ENCODE results near the gene TLK1.

TLK1 gene

DNA sequence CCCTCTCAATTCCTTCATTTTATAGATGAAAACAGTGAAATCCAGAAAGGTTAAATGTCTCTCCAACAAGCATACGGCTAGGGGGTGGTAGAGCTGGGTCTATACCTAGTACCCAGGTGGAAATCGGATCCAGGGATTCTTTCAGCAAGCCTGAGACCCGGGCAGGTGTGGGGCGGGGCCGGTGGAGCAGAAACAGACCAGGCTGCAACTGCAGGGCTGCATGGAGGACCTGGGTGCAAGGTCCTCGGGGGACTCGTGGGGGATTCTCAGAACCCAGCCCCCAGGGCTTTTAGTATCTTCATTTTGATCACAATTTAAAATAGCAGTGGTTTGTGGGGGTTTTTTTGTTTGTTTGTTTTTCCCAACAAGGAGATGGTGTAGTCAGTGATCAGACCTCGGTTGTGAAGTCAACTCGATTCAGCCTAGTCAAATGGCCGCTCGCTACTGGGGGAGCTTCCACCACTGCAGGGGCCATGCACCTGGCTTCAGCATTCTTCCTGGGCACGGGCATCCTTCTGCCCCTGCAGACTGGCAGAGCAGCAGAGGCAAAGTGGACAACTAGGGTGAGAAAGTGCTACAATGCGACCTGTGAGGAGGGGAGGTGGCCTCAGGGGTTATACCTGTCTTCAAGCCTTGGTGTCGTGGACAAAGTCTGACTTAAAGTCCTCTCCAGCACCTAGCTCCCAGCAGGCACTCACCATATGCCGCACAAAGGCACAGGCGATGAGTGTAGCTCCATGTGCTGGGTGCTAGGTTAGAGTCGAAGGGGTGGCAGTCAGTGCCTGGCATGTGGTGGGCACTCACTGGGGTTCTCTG is 185.4 kb downstream of the TLK1 start:
- no peaks in the 10 kb centered on the region for H3K9me3 ChIP-seq
- DNase-seq: no peak

DNA sequence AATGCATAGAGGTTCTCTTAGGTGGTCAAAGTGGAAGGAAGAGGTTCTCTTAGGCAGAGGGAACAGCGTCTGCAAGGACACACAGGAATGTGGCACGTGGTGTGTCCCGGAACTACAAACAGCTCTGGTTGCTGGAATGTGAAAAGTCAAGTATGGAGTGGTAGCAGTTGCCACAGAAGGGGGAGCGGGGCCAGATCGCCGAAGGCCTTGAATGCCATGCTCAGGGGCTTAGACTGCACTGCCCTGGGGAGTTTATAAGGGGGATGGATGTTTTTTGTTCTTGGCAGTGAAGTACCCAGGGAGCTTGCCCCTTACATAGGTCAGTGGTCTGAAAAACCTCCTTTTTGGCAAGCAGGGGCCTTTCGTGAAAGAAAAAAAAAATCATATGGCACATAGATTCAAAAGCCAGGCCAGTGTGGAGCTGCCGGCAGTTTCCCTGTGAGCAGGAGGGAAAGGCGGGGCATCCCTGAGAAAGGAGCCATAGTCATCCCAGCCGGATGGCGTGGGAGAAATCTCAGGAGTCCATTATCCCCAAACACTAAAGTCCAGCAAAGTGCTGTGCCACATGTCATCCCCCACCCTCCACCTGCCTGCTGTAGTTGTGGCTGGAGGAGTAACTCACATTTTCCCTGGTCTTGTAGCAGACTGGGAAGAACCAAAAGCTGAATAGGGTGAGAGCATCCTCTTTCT is 186.2 kb downstream of the TLK1 start:
- H3K4me1 ChIP-seq: no peaks in the 10 kb centered on the region
- TF ChIP-seq, protein P1, sequence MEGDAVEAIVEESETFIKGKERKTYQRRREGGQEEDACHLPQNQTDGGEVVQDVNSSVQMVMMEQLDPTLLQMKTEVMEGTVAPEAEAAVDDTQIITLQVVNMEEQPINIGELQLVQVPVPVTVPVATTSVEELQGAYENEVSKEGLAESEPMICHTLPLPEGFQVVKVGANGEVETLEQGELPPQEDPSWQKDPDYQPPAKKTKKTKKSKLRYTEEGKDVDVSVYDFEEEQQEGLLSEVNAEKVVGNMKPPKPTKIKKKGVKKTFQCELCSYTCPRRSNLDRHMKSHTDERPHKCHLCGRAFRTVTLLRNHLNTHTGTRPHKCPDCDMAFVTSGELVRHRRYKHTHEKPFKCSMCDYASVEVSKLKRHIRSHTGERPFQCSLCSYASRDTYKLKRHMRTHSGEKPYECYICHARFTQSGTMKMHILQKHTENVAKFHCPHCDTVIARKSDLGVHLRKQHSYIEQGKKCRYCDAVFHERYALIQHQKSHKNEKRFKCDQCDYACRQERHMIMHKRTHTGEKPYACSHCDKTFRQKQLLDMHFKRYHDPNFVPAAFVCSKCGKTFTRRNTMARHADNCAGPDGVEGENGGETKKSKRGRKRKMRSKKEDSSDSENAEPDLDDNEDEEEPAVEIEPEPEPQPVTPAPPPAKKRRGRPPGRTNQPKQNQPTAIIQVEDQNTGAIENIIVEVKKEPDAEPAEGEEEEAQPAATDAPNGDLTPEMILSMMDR (IDR thresholded peaks at IDR 0.05; ENCODE audit: low read depth, low read length): no peak

More for the DNA sequence above, 185.4 kb downstream of the TLK1 start:
- Histone ChIP-seq H3K4me1 (no peaks in the 10 kb centered on the region), H3K36me3 (no peaks in the 10 kb centered on the region), H3K4me3 (ENCODE audit: low read depth, low read length) (no peak overlapping the region), H3K27me3 (no peaks in the 10 kb centered on the region)
- TF ChIP-seq, protein P1 (IDR thresholded peaks at IDR 0.05; ENCODE audit: low read depth, low read length): no peak

DNA sequence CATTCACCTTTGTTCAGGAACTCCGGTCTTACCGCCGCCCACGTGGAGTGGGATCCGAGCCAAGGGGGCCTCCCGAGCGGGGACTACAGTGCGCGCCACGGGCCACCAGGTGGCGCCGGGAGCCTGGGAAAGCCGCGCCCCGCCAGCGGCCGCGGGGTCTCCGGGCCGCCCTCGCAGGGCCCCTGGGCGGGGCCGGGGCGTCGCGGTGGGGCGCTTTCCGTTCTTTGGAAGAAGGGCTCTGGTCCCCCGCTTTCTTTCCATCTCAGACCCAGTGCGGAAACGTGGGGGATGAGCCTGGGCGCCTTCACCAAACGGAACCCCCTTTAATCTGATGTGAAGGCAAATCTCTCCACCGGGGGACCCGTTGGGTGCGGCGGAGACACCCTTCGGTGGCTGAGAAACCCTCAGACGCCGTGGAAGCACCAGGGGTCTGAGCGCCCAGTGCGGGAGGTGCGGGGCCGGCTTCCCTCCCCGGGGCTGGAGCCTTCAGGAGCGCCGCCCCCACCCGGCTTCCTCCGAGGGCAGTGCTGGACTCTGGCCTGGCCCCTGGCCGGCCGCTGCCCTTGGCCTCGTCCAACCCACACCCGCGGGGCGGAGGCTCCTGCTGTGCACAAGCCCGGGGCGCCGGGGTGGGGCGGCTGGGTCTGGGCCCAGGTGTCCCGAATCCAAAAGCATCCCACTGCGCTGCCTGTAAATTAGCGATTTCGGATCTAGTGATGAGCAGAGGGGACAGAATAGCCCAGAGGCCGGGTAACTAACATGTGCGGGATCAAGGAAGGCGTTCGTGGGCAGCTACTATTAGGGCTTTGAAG is 187.0 kb downstream of the TLK1 start:
- TF ChIP-seq, protein P1 (IDR thresholded peaks at IDR 0.05; ENCODE audit: low read depth, low read length): peak; percentile 52
- H3K36me3 ChIP-seq: no peaks in the 10 kb centered on the region
- DNase-seq: peak; percentile 77
- H3K4me1 ChIP-seq: no peaks in the 10 kb centered on the region
- H3K9me3 ChIP-seq: no peaks in the 10 kb centered on the region
- peak overlapping the region; percentile 68 for H3K4me3 ChIP-seq (ENCODE audit: low read depth, low read length)
- no peaks in the 10 kb centered on the region for H3K27me3 ChIP-seq

More for the DNA sequence above, 186.2 kb downstream of the TLK1 start:
- H3K9me3 ChIP-seq: no peaks in the 10 kb centered on the region
- no peak for DNase-seq
- H3K27me3 ChIP-seq: no peaks in the 10 kb centered on the region
- peak overlapping the region; percentile 68; the same call in 1 of the 2 replicates for H3K4me3 ChIP-seq (ENCODE audit: low read depth, low read length)
- H3K36me3 ChIP-seq: no peaks in the 10 kb centered on the region

DNA sequence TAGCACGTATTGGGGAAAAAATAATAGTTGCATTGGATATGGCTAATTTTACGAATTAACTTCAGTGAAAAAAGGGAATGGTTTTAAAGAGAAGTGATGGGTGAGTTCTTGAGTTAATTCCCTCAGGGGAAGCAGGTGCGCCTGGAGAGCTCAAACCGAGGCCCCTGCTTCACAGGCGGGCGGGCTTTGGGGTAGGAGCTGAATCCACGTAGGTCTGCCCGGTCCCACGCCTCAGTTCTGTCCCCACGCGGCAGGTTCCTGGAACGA is 187.5 kb downstream of the TLK1 start:
- DNase-seq: no peak
- peak overlapping the region; percentile 41 for H3K4me3 ChIP-seq (ENCODE audit: low read depth, low read length)
- H3K27me3 ChIP-seq: no peaks in the 10 kb centered on the region
- H3K4me1 ChIP-seq: no peaks in the 10 kb centered on the region
- H3K36me3 ChIP-seq: no peaks in the 10 kb centered on the region; the same call in 1 of the 2 replicates
- TF ChIP-seq, protein P1 (IDR thresholded peaks at IDR 0.05; ENCODE audit: low read depth, low read length): no peak
- no peaks in the 10 kb centered on the region for H3K9me3 ChIP-seq

DNA sequence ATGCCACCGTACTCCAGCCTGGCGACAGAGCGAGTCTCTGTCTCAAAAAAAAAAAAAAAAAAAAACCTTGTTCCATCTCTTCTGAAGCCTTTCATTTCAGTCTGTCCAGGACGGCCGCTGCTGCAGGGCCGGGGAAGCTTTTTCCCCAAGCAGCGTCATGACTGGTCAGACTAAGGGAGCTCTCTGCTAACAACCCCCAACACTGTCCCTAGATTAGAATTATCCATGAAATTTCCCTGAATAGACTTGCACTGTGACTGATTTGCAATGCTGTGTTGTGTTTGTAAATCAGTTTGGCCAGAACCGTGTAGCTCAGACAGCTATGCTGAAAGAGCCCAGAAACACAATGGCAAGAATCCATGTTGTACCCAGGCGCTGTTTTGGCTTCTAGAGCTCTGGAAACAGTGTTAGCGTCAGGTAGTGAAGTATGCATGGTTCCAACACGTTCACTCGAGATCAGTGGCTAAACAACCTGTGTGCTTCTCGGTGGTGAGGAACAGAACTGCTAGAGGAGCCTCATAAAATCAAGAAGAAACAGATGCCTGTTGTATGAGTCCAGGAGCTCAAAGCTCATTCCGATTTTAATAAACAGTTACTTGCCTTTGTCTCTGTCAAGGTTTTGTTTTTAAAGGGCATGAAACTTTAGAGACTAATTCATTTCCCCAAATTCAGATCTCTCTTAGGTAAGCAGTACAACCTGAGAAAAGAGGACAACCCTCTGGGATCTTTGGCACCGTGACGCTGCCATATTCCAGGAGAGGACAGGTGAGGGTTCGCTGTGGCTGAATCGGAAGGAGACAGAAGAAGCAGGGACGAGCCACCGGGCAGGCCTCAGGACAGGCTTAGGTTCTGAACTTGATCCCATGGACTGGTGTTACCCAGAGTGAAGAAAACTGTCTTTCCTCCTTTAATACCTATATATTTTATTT is 188.1 kb downstream of the TLK1 start:
- Histone ChIP-seq H3K27me3 (no peaks in the 10 kb centered on the region), H3K4me1 (no peaks in the 10 kb centered on the region), H3K36me3 (no peaks in the 10 kb centered on the region; the same call in 1 of the 2 replicates), H3K4me3 (ENCODE audit: low read depth, low read length) (peak overlapping the region; percentile 41), H3K9me3 (no peaks in the 10 kb centered on the region)
- TF ChIP-seq, protein P1 (IDR thresholded peaks at IDR 0.05; ENCODE audit: low read depth, low read length): no peak
- DNase-seq: no peak

Data from BE2C (cell line).